Gastrocnemius medialis (tissue), 4 donors: ENCODE results near the gene PSMF1. TPM values are rescaled to one million over a fixed set of nuclear protein-coding genes. Genes with fewer than 3 reads are reported as not detected.

Experiments used
- ATAC-seq, 2 donors: fragments of 150-250 bp; one replicate each; pipeline ENCODE4 v1.9.1; 2016
- DNase-seq, 2 donors: peaks; one replicate each; pipeline ENCODE4 v3.0.0-alpha.2; 2019
- H3K27ac ChIP-seq, 4 donors: fragments of 200-600 bp; sonication (generic); 1 replicate in 1 of 4; 2 replicates in 3 of 4; pipeline ENCODE4 v1.5.1; 2016 to 2018; ENCODE audit warnings: mild to moderate bottlenecking in 2 of 4, moderate library complexity in 1 of 4
- H3K27me3 ChIP-seq, 3 donors: fragments of 200-600 bp; sonication (generic) in 2 of 3; 1 replicate in 1 of 3; 2 replicates in 2 of 3; pipeline versions ENCODE4 v1.5.1 to v1.6.0; 2016 to 2019; ENCODE audit warnings: mild to moderate bottlenecking in 1 of 3, moderate library complexity in 1 of 3
- H3K36me3 ChIP-seq, 2 donors: fragments of 200-600 bp; sonication (generic) in 1 of 2; one replicate each; pipeline ENCODE4 v1.5.1; 2017 to 2018
- H3K4me1 ChIP-seq, 2 donors: fragments of 200-600 bp; sonication (generic) in 1 of 2; one replicate each; pipeline ENCODE4 v1.5.1; 2016 to 2017; ENCODE audit warnings: mild to moderate bottlenecking in 2 of 2
- H3K4me3 ChIP-seq, 4 donors: fragments of 200-600 bp; sonication (generic) in 3 of 4; 1 replicate in 1 of 4; 2 replicates in 3 of 4; pipeline ENCODE4 v1.5.1; 2016 to 2019; ENCODE audit warnings: mild to moderate bottlenecking in 2 of 4
- H3K9me3 ChIP-seq, 3 donors: fragments of 200-600 bp; sonication (generic) in 2 of 3; 1 replicate in 1 of 3; 2 replicates in 2 of 3; pipeline ENCODE4 v1.5.1; 2016 to 2019
- CTCF ChIP-seq, 5 experiments: fragments of 450-650 bp in 3 of 5; fragments of 200-600 bp in 2 of 5; sonication (generic) in 2 of 5; IDR thresholded peaks in 4 of 5; conservative IDR thresholded peaks in 1 of 5; 1 replicate in 4 of 5; 2 replicates in 1 of 5; pipeline ENCODE4 v1.5.1; 2016 to 2019; ENCODE audit warnings: antibody characterized with exemption in 5 of 5, mild to moderate bottlenecking in 3 of 5, moderate library complexity in 3 of 5
- POLR2A ChIP-seq, 2 donors: fragments of 450-650 bp; IDR thresholded peaks; one replicate each; pipeline ENCODE4 v1.6.1; 2017; ENCODE audit warnings: antibody characterized with exemption in 2 of 2, mild to moderate bottlenecking in 2 of 2, moderate library complexity in 2 of 2
- in situ Hi-C, 4 donors: fragments of 200-750 bp; cut with MboI; loops; one replicate each; pipeline versions ENCODE4 v1.15.0 to v1.8.0; 2017; ENCODE audit warnings: low sequenced_read_pairs in 4 of 4
- intact Hi-C: fragments of 100-400 bp; cut with DNase I; formaldehyde crosslinking; loops from one replicate; pipeline ENCODE4 v1.15.1; 2023; ENCODE audit warnings: low total_unique reads
- total RNA-seq, 4 donors: library from RNA; depleted of rRNA; stranded (reverse); fragments of >200 nt; gene quantifications; one replicate each; pipeline versions ENCODE4 v1.1.0 to v1.2.3, GENCODE V29; 2016

The PSMF1 gene
- total RNA-seq, 4 donors from 2014 or later, result 174 to 433 (median 247) TPM

- intact Hi-C loops (no loop called here), in situ Hi-C loops (no loop called here)
- Histone ChIP-seq H3K36me3 (peaks cover 0 to 29% of the 10 kb centered on the region in 2 donors), H3K9me3 (no peaks in the 10 kb centered on the region), H3K4me1 (no peaks in the 10 kb centered on the region), H3K4me3 (no peak overlapping the region), H3K27ac (no peak overlapping the region), H3K27me3 (no peaks in the 10 kb centered on the region)
- ATAC-seq, result no peak
- no peak for DNase-seq
- TF ChIP-seq CTCF (IDR thresholded peaks at IDR 0.05 in 4 of 5, conservative IDR thresholded peaks at IDR 0.05 in 1 of 5) (no peak), POLR2A (IDR thresholded peaks at IDR 0.05) (no peak)
These were observed 56.4 kb downstream of the PSMF1 start for GRCh38 chr20:1174787-1175186.

GRCh38 chr20:1177680-1178079, 59.3 kb downstream of the PSMF1 start:
- in situ Hi-C loops (no loop called here), intact Hi-C loops (no loop called here)
- Histone ChIP-seq H3K27me3 (no peaks in the 10 kb centered on the region), H3K9me3 (no peaks in the 10 kb centered on the region), H3K36me3 (peaks cover 0 to 4% of the 10 kb centered on the region in 2 donors), H3K4me3 (no peak overlapping the region), H3K4me1 (no peaks in the 10 kb centered on the region), H3K27ac (no peak overlapping the region)
- no peak for DNase-seq
- no peak for ATAC-seq
- TF ChIP-seq POLR2A (IDR thresholded peaks at IDR 0.05), result no peak

GRCh38 chr20:1178103-1178502, 59.7 kb downstream of the PSMF1 start:
- Histone ChIP-seq H3K4me3 (no peak overlapping the region), H3K27ac (no peak overlapping the region), H3K4me1 (no peaks in the 10 kb centered on the region), H3K36me3 (peaks cover 0 to under 1% of the 10 kb centered on the region in 2 donors), H3K27me3 (no peaks in the 10 kb centered on the region), H3K9me3 (no peaks in the 10 kb centered on the region)
- intact Hi-C loops (no loop called here), in situ Hi-C loops (no loop called here)
- DNase-seq (no peak), ATAC-seq (no peak)
- TF ChIP-seq CTCF (IDR thresholded peaks at IDR 0.05 in 4 of 5, conservative IDR thresholded peaks at IDR 0.05 in 1 of 5) (no peak), POLR2A (IDR thresholded peaks at IDR 0.05) (no peak)

- H3K4me1 ChIP-seq, result no peaks in the 10 kb centered on the region
- H3K27ac ChIP-seq, result no peak overlapping the region
- no peaks in the 10 kb centered on the region for H3K9me3 ChIP-seq
- in situ Hi-C loops (no loop called here), intact Hi-C loops (no loop called here)
- H3K4me3 ChIP-seq, result no peak overlapping the region
- ATAC-seq (no peak), DNase-seq (no peak)
- peaks cover 0 to 2% (median 0%) of the 10 kb centered on the region in 3 donors for H3K27me3 ChIP-seq
- TF ChIP-seq CTCF (IDR thresholded peaks at IDR 0.05 in 4 of 5, conservative IDR thresholded peaks at IDR 0.05 in 1 of 5) (no peak), POLR2A (IDR thresholded peaks at IDR 0.05) (no peak)
- H3K36me3 ChIP-seq, result no peaks in the 10 kb centered on the region
These were observed 60.2 kb downstream of the PSMF1 start for GRCh38 chr20:1178623-1179022.

GRCh38 chr20:1180949-1181348, 62.5 kb downstream of the PSMF1 start:
- intact Hi-C loops, result loop anchor here (1.0 kb wide), 1 partner anchor 16 kb away; no protein-coding TSS in a partner anchor
- in situ Hi-C loops, result no loop called here
- H3K27me3 ChIP-seq, result peaks cover 9 to 17% (median 11%) of the 10 kb centered on the region in 3 donors
- H3K27ac ChIP-seq, result no peak overlapping the region
- H3K4me1 ChIP-seq, result no peaks in the 10 kb centered on the region
- no peak overlapping the region for H3K4me3 ChIP-seq
- TF ChIP-seq POLR2A (IDR thresholded peaks at IDR 0.05) (no peak), CTCF (IDR thresholded peaks at IDR 0.05 in 4 of 5, conservative IDR thresholded peaks at IDR 0.05 in 1 of 5) (no peak)
- no peaks in the 10 kb centered on the region for H3K36me3 ChIP-seq
- ATAC-seq (no peak), DNase-seq (no peak)
- no peaks in the 10 kb centered on the region for H3K9me3 ChIP-seq
